Measurements from ENCODE around the gene C1D.

DNA sequence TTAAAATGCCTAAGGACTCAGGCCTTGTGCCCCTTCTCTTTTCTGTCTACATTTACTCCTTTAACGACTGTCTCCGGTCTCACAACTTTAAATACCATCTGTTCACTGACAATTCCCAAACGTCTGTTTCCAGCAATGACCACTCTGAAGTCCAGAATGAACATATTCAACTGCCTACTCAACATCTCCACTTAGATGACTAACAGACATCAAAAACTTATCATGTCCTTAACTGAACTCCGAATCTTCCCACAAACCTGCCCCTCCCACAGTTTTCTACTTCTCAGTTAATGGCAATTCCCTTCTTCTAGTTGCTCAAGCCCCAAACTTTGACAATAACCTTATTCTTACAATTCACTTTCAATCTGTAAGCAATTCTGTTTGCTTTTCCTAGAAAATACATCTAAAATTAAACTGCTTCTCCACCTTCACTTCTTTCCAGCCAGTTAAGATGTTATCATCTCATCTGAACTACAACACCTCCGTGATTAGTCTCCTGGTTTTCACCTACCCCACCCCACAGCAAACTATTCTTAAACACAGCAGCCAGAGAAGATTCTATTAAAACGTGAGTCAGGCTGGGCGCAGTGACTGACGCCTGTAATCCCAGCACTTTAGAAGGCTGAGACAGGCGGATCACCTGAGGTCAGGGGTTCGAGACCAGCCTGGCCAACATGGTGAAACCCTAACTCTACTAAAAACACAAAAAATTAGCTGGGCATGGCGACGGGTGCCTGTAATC, 2.8 kb downstream of the C1D start:
- TF ChIP-seq CTCF (conservative IDR thresholded peaks at IDR 0.05; ENCODE audit: low read depth in 2 of 2) = no peak
- no peak for TF ChIP-seq EZH2 (IDR thresholded peaks at IDR 0.05; ENCODE audit: low read depth, unreplicated experiment)
- TF ChIP-seq POLR2AphosphoS5 (IDR thresholded peaks at IDR 0.05; ENCODE audit: low read depth) = no peak
- no peak for TF ChIP-seq JUNB (IDR thresholded peaks at IDR 0.05; ENCODE audit: unreplicated experiment)
- no peak for TF ChIP-seq EZH2phosphoT487 (IDR thresholded peaks at IDR 0.05; ENCODE audit: unreplicated experiment)
- no peak for TF ChIP-seq STAT1 (IDR thresholded peaks at IDR 0.05; ENCODE audit: unreplicated experiment)
- TF ChIP-seq ZNF114 (CRISPR knock-in tag; IDR thresholded peaks at IDR 0.05) = no peak
- TF ChIP-seq CREB1 (CRISPR knock-in tag; IDR thresholded peaks at IDR 0.05; ENCODE audit: low read depth) = no peak
- no peak for TF ChIP-seq ETS1 (IDR thresholded peaks at IDR 0.05)
- TF ChIP-seq, protein P1, sequence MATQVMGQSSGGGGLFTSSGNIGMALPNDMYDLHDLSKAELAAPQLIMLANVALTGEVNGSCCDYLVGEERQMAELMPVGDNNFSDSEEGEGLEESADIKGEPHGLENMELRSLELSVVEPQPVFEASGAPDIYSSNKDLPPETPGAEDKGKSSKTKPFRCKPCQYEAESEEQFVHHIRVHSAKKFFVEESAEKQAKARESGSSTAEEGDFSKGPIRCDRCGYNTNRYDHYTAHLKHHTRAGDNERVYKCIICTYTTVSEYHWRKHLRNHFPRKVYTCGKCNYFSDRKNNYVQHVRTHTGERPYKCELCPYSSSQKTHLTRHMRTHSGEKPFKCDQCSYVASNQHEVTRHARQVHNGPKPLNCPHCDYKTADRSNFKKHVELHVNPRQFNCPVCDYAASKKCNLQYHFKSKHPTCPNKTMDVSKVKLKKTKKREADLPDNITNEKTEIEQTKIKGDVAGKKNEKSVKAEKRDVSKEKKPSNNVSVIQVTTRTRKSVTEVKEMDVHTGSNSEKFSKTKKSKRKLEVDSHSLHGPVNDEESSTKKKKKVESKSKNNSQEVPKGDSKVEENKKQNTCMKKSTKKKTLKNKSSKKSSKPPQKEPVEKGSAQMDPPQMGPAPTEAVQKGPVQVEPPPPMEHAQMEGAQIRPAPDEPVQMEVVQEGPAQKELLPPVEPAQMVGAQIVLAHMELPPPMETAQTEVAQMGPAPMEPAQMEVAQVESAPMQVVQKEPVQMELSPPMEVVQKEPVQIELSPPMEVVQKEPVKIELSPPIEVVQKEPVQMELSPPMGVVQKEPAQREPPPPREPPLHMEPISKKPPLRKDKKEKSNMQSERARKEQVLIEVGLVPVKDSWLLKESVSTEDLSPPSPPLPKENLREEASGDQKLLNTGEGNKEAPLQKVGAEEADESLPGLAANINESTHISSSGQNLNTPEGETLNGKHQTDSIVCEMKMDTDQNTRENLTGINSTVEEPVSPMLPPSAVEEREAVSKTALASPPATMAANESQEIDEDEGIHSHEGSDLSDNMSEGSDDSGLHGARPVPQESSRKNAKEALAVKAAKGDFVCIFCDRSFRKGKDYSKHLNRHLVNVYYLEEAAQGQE (IDR thresholded peaks at IDR 0.05; ENCODE audit: unreplicated experiment) = no peak
- TF ChIP-seq, protein P2, sequence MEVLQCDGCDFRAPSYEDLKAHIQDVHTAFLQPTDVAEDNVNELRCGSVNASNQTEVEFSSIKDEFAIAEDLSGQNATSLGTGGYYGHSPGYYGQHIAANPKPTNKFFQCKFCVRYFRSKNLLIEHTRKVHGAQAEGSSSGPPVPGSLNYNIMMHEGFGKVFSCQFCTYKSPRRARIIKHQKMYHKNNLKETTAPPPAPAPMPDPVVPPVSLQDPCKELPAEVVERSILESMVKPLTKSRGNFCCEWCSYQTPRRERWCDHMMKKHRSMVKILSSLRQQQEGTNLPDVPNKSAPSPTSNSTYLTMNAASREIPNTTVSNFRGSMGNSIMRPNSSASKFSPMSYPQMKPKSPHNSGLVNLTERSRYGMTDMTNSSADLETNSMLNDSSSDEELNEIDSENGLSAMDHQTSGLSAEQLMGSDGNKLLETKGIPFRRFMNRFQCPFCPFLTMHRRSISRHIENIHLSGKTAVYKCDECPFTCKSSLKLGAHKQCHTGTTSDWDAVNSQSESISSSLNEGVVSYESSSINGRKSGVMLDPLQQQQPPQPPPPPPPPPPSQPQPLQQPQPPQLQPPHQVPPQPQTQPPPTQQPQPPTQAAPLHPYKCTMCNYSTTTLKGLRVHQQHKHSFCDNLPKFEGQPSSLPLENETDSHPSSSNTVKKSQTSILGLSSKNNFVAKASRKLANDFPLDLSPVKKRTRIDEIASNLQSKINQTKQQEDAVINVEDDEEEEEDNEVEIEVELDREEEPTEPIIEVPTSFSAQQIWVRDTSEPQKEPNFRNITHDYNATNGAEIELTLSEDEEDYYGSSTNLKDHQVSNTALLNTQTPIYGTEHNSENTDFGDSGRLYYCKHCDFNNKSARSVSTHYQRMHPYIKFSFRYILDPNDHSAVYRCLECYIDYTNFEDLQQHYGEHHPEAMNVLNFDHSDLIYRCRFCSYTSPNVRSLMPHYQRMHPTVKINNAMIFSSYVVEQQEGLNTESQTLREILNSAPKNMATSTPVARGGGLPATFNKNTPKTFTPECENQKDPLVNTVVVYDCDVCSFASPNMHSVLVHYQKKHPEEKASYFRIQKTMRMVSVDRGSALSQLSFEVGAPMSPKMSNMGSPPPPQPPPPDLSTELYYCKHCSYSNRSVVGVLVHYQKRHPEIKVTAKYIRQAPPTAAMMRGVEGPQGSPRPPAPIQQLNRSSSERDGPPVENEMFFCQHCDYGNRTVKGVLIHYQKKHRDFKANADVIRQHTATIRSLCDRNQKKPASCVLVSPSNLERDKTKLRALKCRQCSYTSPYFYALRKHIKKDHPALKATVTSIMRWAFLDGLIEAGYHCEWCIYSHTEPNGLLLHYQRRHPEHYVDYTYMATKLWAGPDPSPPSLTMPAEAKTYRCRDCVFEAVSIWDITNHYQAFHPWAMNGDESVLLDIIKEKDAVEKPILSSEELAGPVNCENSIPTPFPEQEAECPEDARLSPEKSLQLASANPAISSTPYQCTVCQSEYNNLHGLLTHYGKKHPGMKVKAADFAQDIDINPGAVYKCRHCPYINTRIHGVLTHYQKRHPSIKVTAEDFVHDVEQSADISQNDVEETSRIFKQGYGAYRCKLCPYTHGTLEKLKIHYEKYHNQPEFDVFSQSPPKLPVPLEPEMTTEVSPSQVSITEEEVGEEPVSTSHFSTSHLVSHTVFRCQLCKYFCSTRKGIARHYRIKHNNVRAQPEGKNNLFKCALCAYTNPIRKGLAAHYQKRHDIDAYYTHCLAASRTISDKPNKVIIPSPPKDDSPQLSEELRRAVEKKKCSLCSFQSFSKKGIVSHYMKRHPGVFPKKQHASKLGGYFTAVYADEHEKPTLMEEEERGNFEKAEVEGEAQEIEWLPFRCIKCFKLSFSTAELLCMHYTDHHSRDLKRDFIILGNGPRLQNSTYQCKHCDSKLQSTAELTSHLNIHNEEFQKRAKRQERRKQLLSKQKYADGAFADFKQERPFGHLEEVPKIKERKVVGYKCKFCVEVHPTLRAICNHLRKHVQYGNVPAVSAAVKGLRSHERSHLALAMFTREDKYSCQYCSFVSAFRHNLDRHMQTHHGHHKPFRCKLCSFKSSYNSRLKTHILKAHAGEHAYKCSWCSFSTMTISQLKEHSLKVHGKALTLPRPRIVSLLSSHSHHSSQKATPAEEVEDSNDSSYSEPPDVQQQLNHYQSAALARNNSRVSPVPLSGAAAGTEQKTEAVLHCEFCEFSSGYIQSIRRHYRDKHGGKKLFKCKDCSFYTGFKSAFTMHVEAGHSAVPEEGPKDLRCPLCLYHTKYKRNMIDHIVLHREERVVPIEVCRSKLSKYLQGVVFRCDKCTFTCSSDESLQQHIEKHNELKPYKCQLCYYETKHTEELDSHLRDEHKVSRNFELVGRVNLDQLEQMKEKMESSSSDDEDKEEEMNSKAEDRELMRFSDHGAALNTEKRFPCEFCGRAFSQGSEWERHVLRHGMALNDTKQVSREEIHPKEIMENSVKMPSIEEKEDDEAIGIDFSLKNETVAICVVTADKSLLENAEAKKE (CRISPR knock-in tag; IDR thresholded peaks at IDR 0.05) = no peak
- TF ChIP-seq NANOG (IDR thresholded peaks at IDR 0.05; ENCODE audit: borderline replicate concordance) = no peak
- no peak for TF ChIP-seq ZNF331 (CRISPR knock-in tag; IDR thresholded peaks at IDR 0.05; ENCODE audit: low read depth)

All from GM23338 (cell line).